ENCODE data around the gene OR6B1.
A peak's percentile ranks its signal among the peaks of the same experiment; 100 is the strongest.
"Not testable (repeated sequence)": the region's sequence is repeated elsewhere in the genome, so short reads cannot be mapped to it uniquely, and the experiment has no call there.

Gene OR6B1

DNA sequence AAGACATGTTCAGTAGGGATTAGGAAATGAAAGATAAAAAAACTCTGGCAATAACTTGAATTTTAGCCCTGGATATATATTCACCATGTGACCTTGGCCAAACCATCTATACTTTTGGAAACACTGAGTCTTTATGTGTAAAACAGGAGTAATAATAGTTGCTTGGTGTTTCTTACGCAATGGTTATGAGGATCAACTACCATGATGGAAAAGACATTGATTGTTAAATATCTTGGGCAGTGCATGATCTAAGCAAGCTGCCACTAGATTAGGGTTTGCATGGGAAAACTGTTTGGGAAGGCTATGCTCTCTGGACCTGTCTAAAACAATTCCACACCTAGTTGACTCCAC lies 6.5 kb downstream of the OR6B1 start:
- DNase-seq: no peak

DNA sequence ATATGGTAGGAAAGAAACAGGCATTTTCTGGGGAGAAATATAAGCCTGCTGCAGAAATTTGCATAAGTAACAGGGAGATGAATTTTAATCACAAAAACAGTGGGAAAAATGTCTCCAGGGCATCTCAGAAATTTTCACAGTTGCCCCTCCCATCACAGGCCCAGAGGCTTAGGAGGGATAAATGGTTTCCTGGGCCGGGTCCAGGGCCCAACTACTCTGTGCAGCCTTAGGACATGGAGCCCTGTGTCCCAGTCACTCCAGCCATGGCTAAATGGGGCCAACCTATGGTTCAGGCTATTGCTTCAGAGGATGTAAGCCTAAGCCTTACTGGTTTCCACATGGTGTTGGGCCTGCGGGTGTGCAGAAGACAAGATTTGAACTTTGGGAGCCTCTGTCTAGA lies 9.2 kb downstream of the OR6B1 start:
- DNase-seq: no peak

DNA sequence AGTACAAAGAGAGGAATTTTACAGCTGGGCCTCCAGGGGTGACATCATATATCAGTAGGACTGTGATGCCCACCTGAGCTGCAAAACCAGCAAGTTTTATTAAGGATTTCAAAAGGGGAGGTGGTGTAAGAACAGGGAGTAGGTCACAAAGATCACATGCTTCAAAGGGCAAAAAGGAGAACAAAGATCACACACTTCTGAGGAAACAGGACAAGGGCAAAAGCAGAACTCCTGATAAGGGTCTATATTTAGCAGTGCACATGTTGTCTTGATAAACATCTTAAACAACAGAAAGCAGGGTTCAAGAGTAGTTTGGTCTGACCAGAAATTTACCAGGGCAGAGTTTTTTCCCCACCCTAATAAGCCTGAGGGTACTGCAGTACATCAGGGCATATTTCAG lies 9.9 kb downstream of the OR6B1 start:
- DNase-seq: not testable (repeated sequence)

DNA sequence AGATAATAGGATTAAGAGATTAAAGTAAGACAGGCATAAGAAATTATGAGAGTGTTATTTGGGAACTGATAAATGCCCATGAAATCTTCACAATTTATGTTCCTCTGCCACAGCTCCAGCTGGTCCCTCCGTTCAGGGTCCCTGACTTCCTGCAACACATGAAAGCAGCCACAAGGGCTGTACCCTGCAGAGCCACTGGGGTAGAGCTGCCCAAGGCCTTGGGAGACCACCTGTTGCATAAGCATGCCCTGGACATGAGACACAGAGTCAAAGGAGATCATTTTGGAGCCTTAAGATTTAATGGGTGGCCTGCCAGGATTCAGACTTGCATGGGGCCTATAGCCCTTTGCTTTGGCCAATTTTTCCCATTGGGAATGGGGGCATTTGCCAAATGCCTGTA lies 10.7 kb downstream of the OR6B1 start:
- not testable (repeated sequence) for DNase-seq

DNA sequence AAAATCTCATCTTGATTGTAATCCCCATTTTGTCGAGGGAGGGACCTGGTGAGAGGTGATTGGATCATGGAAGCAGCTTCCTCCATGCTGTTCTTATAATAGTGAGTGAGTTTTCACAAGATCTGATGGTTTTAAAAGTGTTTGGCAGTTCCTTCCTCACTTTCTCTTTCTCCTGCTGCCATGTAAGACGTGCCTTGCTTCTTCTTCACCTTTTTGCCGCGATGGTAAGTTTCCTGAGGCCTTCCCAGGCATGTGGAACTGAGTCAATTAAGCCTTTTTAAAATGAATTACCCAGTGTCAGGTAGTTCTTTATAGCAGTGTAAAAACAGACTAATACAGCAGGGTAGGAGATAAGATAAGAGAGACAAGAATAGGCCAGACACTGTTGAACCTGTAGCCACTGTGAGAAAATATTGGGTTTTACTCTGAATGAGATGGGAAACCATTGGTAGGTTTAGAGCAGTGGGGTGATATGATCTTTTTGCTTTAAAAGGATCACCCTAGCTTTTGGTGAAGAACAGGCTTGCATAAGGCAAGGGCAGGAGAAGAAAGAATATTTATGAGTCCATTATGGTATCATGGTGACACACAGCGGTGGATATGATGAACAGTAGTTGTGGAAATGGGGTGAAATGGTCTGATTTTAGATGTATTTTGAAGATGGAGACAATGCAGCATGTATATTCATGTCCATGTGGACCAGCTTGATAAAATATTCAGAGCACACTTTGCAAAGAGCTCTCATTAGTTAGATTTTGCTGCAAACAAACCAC lies 11.5 kb downstream of the OR6B1 start:
- no peak for DNase-seq

DNA sequence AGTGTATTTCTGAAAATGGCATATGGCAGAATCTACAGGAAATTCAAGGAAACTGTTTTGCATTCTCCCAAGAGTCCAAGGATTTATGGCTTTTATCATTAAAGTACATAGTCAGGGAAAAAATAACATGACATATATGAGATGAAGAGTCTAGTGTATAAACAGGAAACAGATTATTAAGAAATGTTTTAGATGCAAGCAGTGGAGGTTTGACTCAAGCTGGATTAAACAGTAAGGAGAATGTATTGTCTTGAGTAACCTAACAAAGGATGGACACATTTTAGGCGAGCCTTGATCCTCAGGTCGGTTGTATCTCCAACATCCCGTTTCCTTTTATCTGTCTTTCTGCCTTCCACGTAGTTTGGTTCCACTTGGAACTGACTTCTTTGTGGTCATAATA lies 17.9 kb downstream of the OR6B1 start:
- DNase-seq: no peak

DNA sequence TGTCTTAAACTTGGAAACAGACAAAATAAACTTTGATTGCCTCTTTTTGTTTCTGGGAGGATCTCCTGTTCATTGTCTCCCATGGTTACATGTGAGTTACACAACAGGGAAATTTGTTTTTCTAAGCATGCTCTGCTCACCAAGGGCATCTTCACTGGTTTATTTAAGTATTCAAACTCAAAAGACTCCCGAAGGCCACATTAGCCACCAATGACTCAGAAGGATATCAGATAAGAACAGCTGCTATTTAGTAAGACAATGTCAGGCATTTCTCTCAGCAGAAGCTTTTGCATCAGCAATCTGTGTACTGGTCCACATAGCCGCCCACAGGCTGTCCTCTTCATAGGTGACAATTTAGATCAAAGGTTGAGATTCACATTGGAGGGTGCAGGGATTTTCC lies 19.3 kb downstream of the OR6B1 start:
- DNase-seq: no peak

DNA sequence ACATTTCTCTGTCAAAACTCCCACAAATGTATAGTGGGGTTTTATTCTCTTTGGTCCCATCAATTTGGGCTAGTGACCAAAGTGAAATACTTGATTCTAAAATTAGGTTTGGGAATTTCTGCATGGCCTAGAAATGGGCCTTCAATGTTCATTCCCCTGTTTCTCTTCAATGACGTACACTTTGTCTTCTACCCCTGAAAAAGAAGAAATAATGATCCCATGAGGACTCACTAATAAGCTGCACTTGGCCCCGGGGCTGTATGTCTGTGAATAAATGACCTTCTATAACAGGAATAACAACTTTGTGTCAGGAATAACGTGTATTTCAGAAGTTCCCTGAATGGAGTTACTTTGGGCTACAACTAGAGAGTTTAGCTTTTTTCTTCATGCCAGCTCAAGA lies 20.2 kb downstream of the OR6B1 start:
- no peak for DNase-seq

DNA sequence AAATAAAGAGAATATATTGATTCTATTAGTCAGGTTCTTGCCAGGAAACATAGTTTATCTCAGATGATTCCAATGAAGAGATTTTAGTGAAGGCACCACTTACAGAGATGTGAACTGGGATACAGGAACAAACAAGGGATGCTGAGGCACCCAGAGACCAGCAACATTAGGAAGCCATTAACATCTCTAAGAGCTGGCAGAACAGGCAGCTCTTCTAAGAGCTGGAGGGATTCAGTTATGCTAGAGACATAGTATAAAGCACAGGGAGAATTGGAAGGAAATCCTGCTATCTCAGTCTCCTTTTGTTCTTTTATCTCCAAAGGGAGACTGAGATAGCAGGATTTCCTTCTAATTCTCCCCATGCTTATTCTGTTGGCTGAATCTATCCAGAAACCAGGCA lies 22.0 kb downstream of the OR6B1 start:
- no peak for DNase-seq

DNA sequence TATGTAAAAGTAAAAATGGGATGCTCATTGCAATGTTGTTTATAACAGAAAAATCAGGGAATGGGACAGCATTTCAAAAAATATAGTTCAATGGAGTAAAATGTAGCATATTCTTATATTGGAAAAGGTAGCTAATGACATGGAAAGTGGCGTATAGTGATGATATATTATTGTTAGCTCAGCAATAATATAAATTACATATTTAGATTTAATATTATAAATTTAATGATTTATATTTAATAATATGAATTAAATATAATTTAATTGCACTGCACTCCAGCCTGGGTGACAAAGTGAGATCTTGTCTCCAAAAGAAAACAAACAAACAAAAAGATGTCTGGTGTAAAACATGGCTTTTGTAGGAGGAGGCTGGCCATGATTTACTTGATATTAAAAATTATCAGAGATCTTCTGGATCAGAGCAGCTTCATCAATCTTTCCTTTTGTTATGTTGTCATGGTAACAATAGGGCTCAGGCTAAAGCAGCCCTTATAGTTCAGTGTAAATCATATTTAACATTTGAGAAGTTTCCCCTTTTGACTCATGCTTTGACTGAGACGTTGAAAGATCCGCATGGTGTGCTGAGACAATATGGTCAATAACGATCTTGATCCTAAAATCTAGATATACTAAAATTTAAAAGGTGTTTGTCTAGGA lies 23.2 kb downstream of the OR6B1 start:
- no peak for DNase-seq

DNA sequence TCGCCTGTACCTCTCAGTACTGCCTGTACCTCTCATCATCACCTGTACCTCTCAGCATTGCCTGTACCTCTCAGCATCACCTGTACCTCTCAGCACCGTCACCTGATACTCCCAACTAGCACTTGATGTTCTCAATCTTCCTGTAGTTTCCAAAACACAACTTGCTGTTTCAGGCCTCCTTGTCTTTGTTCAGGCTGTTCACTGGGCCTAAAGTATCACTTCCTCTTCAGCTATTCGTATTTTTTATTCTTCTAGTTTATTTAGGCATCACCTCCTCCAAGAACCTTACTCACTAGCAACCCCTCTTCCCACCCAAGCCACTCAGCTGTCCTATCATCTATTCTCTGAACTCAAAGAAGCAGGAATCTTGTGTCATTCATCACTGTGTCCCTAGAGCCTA lies 24.1 kb downstream of the OR6B1 start:
- DNase-seq: no peak

DNA sequence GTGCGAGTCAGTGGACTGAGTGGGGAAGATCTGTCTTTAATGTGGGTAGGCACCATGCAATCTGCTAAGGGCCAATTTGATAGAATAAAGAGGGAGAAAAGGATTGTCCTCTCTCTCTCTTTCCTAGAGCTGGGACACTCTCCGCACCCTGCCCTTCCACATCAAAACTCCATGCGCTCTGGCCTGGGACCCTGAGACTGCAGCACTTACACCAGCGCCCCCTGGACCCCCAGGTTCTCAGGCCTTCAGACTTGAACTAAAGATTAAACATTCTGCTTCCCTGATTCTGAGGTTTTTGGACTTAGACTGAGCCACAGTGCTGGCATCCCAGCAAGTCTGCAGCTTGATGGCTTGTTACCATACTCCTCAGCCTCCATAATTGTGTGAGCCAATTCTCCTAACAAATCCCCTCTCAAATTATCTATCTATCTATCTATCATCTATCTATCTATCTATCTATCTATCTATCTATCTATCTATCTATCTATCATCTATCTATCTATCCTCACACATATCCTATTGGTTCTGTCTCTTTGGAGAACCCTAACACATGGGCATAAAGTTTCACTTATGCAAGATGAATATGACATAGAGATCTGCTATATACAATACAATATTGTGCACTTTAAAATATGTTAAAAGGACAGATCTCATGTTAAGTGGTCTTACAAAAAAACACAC lies 26.2 kb downstream of the OR6B1 start:
- DNase-seq: no peak

DNA sequence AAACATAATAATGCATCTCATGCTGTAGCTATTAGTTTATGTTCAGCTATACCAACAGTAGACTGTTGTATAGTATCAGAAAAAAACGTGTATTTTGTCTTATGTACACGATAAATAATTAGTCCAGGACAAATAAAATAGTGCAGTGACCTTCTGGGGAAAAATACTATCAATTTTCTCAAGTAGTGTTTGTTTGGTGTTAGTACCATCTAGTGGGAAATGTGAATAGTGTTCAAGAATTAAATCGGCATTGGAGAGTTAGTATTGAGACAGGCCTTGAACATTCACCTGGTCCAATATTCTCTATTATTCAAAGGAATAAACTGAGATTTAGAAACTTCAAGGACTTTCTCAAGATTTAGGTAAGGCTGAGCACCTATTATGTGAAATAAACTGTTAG lies 26.9 kb downstream of the OR6B1 start:
- DNase-seq: peak in 1 of 3 experiments; percentile 47

DNA sequence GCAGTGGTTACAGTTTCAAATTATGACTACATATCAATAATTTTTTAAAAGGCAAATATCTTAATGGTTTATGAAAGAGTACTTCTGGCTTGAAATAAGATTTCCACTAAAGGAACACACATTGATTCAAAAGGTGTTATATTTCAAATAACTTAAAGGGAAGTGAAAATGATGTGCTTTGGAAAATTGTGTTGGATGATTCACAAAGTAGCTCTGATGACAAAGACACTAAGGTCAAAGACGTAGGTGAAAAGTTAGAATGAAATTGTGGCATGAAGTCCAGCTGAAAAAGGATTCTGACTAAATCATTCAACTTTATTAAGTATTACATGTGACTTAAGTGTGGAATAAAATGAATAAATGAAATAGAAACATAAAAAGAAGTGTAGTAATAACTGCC lies 27.9 kb downstream of the OR6B1 start:
- no peak for DNase-seq

DNA sequence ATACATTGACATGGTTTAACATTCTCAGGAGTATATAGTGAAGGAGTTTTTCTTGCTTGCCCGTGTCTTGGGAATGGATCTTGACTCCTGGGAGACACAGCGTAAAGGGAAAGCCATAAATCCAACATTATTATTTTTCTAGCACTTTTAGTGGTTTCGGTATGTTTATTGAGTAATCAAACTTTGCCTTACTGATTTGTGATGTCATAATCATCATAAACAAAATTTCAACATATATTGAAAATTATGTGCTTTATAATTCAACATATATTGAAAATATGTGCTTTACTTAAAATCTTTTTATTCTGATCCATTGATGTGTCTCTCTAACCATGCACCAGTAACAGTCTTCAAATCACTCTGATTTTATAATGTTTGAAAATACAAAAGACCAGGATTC lies 28.4 kb downstream of the OR6B1 start:
- no peak for DNase-seq

DNA sequence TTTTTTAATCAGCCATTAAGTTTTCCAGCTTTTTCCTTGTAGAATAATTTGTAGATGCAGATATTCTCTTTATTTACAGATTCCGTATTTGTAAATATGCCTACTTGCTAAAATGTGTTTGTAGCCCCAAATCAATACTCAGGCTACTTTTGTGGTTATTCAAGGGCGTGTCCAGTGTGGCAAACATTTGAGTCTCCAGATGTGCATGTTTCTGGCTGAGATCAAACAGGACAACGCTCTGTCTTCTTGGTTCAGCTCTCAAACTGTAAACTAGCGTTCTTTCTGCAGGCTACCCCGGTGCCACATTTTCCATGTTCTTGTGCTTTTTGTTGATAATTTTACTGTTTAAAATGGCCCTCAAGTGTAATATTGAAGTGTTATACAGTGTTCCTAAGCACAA lies 32.4 kb downstream of the OR6B1 start:
- no peak for DNase-seq

DNA sequence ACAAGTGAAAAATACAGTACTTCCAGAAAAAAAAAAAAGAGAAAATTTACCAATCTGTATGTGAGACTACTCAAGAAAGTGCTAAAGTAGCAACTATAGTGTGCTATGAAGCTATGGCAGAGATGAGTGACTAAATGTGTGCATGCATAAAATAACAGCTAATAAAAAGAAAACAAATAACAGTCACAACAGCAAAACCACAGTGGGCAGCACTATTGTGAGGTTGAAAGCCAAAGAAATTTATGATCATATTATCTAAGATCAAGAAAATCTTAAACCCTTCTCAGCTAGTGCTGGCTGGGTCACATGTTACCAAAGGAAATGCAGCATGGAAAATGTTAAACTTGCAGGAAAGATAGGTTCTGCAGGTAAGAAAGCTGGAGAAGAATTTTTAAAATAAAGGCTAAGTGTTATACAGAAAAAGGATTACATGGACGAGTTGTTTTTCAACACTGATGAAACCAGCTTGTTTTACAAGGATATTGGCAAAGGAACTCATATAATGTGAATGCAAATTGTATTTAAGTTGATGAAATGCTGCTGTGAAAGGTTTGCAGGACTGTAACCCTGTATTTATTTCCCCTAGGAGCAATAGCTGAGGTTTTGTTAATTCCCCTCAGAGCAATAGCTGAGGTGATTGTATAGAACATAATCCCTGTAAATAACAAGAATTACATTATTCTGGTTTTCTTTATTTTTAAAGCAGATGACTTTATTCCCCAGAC lies 33.0 kb downstream of the OR6B1 start:
- DNase-seq: no peak

DNA sequence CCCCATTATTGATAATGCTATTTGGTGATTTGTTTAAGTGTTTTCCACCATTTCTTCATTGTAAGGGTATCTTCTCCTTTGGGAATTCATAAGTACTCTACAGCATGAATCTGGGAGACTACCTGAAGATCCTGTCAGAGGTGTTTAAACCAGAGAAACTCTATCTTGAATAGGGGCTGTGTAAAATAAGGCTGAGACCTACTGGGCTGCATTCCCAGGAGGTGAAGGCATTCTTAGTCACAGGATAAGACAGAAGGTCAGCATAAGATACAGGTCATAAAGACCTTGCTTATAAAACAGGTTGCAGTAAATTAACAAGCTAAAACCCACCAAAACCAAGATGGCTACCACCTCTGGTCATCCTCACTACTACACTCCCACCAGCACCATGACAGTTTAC lies 35.3 kb downstream of the OR6B1 start:
- DNase-seq: no peak

DNA sequence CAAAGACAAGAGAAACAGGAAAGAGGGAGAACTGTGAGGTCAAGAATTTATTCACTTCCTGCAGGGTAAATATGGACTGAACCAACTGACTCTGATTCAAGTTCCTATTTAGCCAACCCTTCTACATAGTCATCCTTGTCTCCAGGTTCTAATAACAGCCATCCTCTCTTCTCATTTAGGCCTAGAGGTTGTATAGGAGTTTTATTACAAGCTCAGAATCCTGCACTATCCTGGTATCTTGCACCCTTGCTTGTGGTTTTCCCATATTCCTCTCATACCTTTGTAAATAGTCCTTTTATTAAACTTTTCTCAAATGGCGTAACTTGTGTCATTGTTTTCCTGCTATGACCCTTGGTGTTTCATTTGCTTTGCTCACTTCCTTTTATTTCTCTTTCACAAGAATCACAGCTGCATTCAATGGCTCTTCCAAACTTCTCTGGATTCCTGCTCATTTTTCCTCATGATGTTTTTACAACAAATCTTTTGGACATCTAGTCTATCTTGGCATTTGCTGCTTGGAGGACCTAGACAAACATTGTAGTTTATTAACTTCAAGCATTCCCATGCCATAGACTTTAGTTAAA lies 36.3 kb downstream of the OR6B1 start:
- no peak for DNase-seq

DNA sequence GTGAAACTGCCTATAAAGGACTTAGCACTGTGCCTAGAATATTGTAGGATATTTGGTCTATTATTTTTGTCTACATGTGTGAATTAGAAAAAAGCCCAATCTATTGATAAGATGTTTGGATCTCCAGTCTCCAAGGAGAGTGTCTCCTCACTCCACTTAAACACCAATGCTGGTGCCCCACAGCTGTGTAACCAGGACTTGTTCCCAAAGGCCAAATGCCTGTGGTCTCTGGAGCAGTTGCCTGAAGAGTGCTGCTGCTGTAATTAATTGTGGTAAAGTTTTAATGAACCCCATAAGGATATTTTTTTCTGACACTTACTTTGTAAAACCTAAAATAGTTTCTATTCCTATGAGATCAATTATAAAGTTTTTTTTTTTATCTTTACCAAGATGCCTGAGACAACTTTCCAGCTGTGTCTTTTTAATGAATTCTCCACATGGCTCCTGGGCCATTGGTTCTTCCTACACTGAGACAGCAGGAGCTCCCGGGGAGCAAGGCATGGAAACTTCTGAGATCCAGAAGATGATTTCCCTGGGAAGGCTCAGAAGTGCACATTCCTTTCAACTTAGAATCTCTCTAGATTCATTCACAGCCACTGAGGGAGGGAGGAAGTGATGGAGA lies 37.4 kb downstream of the OR6B1 start:
- DNase-seq: no peak

DNA sequence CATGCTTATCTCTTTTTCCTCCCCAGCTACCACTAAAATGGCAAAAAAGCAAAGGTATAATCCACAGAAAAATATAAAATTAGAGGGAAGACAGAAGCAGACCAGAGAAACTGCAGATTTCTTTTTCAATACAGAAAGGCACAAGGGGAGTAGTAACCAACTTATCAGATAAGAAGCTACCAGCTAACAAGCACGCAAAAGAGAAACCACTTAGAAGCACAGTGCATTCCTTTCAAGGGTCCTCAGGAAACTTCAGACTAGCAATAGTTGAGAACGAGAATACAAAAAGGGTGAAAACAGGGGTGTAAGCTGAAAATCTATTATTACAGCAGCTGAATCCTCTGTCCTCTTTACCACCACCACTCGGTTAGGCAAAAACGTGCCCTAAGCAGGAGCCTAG lies 38.8 kb downstream of the OR6B1 start:
- DNase-seq: no peak

DNA sequence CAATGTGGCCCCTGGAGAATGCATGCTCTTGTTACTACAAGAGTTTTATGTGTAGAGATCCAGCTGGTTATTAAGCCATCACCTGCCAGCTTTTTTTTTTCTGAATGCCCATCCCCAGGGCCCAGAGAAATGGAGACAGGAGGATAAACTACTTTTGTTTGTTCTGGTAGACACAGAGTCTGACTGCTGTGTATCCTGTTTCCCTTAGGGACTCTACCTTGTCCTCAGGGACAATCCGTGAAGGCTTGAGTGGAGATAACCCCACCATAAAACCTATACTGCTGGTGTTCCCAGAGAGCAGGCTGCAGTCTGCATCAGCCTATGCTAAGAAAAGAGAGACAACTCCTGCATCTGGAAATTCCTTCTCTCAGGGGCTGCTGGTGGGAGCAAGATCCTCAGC lies 48.5 kb downstream of the OR6B1 start, which contains the start of gene OR2A5:
TSS of gene OR2A5 (plus strand) at position 301 of the 400 bp plus-strand sequence. CDS start 1,454 bp downstream, outside the sequence.
- DNase-seq: peak in 2 of 3 experiments; percentile 35 to 54

DNA sequence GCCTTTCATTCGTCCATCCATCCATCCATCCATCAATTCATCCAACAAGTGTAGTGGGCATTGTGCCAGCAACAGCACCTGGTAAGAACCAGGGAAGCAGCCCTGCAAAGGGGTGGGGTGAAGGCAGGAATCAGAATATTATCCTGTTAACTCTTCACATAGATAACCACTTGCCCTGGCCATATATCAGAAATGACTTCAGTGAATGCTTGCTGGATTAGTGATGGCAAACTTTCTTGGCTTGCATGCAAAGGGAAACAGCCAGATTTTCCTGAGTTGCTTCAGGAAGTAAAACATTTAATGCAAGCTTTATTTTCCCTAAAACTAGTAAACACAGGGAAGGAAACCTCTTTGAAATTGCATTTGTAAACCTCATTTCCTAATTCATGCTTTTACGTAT lies 49.4 kb downstream of the OR6B1 start:
- DNase-seq: peak in 2 of 3 experiments; percentile 15 to 24
